Stimulated activated CD4-positive, alpha-beta T cell treated with anti-CD3 and anti-CD28 coated beads, Interleukin-2, amount 100 ng/mL, for 4 hours (primary cell): ENCODE results near the gene AKAP1.

Experiments
- DNase-seq: peaks from one replicate; pipeline ENCODE4 v3.0.0-alpha.2; 2020; ENCODE audit warnings: low read depth

AKAP1 gene

DNA sequence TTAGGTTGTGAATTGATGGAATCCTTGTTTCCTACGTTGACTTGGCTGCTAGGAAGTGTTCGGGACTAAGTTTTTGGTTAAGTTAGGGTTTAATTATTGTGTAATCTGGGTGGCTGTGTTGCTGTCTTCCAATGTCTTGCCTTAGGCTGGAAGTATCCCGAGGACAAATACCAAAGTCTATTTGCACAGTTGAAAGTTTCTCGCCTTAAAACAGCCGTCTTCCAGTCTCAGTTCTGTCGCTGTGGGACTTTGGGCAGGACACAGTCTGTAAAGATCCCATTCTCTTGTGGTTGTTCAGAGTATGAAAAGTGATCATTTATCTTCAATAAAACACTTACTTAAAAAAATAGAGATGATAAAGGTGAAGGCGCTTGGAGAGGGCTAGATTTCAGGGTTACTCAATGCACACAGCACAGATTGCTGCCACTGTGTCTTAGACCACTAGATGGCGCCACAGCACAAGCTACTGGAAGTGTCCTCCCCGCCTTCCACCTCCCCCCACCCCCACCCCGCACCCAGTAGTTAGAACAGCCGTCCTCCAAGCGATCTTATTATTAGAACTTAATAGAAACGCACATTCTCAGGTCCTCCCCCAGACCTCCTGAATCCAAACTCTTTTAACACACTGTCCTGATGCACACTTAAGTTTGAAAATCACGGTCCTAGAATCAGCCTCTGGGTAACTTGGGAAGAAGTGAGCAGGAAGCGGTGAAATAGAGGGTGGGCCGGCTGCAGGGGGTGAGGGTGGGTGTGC lies 45.8 kb downstream of the AKAP1 start:
- DNase-seq, result peak; percentile 73

DNA sequence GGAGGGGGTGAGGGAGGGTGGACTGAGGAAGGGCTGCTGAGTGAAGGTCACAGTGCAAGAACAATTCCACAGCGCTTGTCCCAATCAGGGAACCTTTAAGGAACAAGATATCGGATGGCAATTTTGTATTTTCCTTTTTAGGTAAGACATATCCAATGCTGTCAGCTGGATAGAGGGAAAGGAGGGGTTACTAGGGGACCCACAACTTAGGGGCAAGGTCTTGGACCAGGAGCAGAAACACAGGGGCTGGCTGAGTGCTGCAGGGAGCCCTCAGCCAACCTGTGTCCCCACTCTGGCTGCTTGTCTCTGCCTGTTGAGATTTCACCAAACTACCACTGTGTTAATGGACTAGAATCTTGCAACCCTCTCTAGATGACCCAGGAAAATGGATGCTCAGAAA lies 47.6 kb downstream of the AKAP1 start:
- DNase-seq, result no peak

DNA sequence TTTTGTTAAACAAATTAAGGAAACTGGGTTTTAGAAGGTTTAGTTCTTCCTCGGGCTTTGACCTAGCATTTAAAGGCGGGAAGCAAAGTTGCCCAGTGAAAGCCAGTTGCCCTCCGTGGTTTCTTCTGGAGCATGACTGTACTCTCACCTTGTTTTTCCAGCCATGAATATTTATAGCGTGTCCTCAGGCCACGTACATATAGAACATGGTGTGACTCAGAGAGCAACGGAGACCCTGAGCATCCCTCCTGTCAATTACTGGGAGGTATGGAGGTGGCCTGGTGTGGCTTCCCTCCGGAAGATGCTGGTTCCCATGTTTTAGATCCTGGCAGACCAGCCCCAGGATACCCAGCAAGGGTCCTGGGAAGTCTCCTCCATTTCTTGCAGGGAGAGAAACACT lies 48.4 kb downstream of the AKAP1 start:
- DNase-seq, result no peak

DNA sequence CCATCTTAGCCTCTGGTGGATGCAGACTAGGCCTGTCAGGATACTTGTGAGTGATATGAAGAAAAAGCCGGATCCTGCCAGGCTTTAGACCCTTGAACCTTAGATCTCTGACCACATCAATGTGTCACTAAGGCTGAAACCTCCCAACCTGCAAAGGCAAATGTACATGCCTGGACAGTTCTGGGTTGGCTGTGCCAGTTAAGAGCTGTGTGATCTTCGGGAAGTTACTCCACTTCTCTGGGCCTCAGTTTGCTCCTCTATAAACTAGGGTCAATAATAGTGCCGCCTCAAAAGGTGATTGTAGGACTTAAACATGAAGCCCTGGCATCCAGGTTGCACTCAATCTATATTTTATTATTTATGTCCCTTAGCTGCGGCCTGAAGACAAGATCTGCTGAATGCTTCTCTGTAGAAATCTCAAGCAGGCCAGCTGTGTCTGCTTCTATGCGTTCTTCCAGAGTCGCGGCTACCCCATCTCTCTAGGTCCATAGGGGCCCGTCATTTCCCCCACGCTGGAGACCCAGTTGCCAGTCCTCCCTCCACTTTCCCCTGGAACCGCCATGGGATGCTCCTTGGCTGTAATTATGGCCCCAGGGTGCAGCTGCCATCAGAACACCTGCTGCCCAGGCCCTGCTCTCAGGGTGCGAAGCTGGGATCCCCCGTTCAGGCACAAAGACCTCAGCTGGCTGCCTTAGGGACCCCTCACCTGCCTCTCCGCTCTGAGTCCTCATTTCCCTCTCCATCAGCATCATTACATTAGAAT lies 50.2 kb downstream of the AKAP1 start:
- DNase-seq, result no peak

- no peak for DNase-seq
Observed at GRCh38 chr17:57135789-57136291, 50.8 kb downstream of the AKAP1 start.

DNA sequence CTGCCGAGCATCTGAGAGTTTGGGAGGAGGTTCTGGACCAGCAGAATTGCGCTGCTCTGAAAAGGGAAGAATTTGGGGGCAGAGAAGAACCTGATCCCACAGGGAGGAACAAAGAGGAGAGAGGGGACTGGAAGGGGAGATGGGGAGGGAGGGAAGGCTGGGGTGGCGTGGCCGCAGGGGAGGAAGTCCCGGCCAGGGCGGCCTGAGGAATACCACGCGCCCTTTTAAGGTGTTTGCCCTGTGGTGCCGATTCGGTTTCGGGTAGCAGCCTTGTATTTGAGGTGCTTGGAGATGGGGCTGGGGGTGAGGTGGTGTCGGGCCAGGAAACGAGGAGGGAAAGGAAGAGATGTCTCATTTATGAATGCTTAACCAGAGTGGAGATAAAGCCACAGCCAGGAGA lies 51.3 kb downstream of the AKAP1 start:
- no peak for DNase-seq

- no peak for DNase-seq
Observed at GRCh38 chr17:57138030-57138911, 53.2 kb downstream of the AKAP1 start.

DNA sequence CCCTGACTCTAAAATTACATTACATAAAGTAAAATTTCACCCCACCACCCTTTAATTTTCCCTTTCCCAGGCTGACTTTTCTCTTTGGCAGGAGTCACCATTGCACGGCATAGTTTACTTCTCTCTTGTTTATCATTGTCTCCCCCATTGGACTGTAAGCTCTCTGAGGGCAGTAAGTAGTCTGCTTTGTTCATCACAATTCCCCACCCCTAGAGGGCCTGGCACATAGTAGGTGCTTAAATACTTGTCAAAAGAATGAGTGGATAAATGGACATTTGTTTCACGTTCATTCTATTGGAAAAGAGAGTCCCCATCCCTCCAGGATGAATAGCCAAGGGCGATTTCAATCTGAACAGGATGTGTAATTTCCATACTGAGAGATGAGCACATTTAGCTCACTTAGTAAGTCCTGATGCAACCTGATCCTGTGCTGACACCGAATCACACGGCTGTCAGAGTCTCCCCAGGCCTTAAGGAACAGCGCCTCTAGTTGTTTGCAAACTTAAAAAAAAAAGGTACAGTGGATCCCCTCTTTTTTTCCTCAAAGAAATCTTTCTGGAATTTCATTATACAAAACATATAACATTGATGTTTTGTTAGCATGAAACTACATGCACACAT lies 54.0 kb downstream of the AKAP1 start:
- no peak for DNase-seq

GRCh38 chr17:57140316-57140715 lies 55.3 kb downstream of the AKAP1 start:
- no peak for DNase-seq

DNA sequence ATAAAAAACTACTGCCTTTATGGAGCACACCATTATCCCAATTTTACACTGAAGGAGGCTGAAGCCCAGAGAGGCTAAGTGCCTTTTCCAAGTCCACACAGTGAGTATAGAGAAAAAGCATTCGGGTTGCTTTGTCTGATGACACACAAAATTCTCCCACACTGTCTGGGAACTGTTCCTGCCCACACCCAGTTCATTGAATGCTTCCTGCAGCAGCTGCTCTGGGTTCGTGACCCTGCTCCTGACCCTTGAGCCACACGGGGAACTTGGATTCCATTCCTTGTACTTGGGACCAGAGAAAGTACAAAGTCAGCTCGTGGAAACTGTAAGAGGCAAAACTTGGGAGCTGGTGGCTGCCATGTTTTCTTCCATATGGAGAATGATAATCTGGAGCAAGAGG lies 57.9 kb downstream of the AKAP1 start:
- no peak for DNase-seq

DNA sequence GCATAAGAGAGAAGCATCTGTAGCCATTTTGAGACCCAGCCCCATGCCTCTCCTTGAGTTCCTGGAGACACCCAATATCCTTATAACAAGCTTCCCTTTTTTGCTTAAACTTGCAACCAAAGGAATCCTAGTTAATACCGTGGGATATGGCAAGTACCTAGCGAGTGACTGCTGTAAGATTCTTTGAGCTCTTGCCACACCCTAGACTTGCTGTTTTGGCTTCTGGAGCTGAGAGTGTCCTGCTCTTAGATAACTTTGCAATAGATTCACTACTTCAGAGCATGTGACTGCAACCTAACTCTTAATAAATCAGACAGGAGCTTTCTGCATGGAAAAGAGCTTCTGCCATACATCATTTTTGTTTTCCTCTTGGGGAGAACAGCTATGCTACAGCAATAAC lies 58.3 kb downstream of the AKAP1 start:
- no peak for DNase-seq

DNA sequence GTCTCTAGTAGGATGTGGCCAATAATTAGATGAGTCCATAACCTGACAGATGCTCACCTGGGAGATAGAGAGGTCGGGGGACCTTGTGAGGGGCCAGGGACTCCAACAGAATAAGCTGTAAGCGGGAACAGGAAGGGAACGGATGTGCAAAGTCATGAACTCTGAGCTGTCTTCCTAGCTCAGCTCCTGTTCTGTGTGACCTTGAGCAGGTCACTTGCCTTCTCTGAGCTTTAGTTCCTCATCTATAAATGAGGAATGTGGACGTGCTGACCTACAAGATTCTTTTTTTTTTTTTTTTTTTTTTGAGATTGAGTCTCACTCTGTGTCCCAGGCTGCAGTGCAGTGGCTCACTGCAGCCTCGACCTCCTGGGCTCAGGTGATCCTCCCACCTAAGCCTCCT lies 58.9 kb downstream of the AKAP1 start:
- no peak for DNase-seq

- no peak for DNase-seq
Observed at GRCh38 chr17:57144567-57144966, 59.5 kb downstream of the AKAP1 start.

- no peak for DNase-seq
Observed at GRCh38 chr17:57145347-57145746, 60.3 kb downstream of the AKAP1 start.

- no peak for DNase-seq
Observed at GRCh38 chr17:57146273-57146672, 61.2 kb downstream of the AKAP1 start.

GRCh38 chr17:57151798-57152197 lies 66.8 kb downstream of the AKAP1 start:
- no peak for DNase-seq

DNA sequence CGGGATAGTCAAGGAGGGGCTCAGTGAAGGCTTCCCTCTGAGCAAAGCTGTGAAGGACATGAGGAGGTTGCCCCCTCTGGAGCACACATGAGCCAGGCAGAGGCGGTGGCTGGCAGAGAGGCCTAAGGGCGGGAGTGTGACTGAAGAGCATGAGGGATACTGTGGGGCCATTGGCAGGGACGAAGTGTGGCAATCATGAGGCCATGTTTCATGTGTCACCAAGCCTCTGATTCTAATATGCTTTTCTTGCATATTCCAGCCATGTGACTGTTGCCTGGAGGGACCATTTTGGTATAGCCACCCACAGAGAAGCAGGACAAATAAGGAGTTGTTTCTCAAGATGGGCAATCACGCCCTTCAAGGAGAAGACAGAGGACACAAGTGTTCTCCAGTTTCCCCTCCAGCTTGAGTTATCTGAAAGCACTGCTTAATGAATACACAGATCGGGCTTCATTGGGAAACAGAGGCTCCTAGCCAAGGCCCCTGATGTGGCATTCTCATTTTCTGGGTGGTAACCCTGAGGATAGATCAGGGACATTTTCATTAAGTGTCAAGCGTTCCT lies 68.0 kb downstream of the AKAP1 start:
- no peak for DNase-seq

DNA sequence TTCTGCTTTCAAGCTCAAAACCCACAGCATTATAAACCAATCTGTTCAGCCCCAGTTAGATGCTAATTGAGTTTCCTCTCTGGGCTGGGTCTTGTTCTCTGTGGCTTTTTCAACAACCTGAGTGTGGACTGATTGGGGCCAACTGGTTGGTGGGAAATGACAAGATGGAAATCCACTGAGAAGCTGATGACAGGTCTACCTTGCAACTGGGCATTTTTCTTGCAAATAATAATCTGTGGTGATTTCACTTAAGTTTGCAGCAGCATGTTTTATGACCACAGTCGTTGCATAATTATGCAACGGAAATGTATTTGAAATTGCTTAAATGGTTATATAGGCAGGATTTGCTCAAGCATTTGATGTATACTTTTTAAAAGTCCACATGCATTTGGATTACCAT lies 69.9 kb downstream of the AKAP1 start:
- no peak for DNase-seq

- no peak for DNase-seq
Observed at GRCh38 chr17:57158325-57158724, 73.3 kb downstream of the AKAP1 start.

GRCh38 chr17:57158795-57159194 lies 73.7 kb downstream of the AKAP1 start:
- no peak for DNase-seq

DNA sequence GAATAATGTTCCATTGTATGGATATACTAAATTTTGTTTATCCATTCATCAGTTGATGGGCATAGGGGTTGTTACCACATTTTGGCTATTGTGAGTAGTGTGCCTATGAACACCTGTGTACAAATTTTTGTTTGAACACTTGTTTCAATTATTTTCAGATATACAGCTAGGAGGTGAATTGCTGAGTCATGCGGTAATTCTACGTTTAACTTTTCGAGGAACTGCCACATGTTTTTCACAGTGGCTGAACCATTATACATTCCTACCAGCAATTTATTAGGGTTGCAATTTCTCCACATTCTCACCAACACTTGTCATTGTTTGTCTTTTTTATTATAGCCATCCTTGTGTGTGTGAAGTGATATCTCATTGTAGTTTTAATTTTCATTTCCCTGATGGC lies 75.6 kb downstream of the AKAP1 start:
- no peak for DNase-seq

DNA sequence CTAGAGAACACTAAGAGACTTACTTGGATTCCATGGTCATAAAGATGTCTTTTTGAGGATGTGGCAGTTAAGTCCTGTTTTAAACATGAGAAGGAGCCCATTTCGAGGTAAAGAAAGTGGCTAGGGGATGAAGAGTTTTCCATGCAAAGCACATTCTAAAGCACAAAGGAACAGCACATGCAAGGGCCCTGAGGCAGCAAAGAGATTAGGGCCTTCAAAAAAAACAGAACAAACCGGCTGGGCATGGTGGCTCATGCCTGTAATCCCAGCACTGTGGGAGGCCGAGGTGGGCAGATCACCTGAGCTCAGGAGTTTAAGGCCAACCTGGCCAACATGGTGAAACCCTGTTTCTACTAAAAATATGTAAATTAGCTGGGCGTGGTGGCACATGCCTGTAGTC lies 79.8 kb downstream of the AKAP1 start:
- DNase-seq, result no peak
